PC-9 (cell line): ENCODE results near the gene TDRD7.

Experiments used
- EZH2 ChIP-seq: fragments of 200-600 bp; sonication (generic); IDR thresholded peaks from 2 replicates; pipeline ENCODE4 v1.8.0; 2017; ENCODE audit warnings: antibody characterized with exemption, low read depth
- TF ChIP-seq, protein P1 (sequence below): fragments of 200-600 bp; sonication (generic); conservative IDR thresholded peaks from 2 replicates; pipeline ENCODE4 v1.6.1; 2017; ENCODE audit warnings: mixed run types, antibody characterized with exemption, mild to moderate bottlenecking, moderate library complexity

DNA sequence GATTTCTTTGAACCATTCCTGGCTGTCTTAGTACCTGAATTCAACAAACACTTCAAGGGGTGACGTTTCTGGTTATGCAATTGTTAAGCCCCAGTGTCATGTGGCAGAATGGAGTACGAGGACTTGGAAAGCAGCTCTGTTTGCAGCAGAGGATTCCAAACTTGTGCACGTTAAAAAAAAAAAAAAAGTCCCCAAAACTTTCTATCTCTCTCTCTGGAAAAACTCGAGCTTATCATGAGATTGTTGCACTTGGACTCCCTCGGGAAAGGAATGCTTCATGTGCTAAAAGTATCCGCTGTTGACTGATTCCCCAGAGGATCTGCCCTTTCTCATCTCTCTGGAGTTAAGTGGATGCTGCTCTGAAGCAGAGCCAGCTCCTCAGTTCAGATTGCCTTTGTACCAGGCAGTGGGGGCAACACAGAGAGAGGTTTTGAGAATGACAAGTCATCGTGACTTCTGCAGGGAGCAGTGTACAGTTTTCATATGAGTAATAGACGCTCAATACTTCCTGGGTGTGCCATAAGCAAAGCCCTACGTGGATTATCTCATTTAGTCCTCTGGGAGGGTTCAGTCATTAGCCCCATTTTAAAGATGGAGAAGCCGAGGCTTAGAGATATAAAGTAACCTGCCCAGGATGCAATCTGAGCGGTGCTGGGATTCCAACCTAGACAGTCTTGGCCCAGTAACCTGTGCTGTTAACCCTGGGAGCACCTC lies 117.6 kb downstream of the TDRD7 start:
- no peak for TF ChIP-seq EZH2
- TF ChIP-seq, protein P1, sequence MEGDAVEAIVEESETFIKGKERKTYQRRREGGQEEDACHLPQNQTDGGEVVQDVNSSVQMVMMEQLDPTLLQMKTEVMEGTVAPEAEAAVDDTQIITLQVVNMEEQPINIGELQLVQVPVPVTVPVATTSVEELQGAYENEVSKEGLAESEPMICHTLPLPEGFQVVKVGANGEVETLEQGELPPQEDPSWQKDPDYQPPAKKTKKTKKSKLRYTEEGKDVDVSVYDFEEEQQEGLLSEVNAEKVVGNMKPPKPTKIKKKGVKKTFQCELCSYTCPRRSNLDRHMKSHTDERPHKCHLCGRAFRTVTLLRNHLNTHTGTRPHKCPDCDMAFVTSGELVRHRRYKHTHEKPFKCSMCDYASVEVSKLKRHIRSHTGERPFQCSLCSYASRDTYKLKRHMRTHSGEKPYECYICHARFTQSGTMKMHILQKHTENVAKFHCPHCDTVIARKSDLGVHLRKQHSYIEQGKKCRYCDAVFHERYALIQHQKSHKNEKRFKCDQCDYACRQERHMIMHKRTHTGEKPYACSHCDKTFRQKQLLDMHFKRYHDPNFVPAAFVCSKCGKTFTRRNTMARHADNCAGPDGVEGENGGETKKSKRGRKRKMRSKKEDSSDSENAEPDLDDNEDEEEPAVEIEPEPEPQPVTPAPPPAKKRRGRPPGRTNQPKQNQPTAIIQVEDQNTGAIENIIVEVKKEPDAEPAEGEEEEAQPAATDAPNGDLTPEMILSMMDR = no peak
